Activated CD4-positive, alpha-beta T cell treated with anti-CD3 and anti-CD28 coated beads, Interleukin-2, Interleukin-4, amounts not matched to agents 100 ng/mL and 50 ng/mL, durations not matched to agents 16 hours and 8 hours (primary cell): ENCODE data around the gene NCK1.
"Not testable (repeated sequence)": the region's sequence is repeated elsewhere in the genome, so short reads cannot be mapped to it uniquely, and the experiment has no call there.

Source experiments
- DNase-seq: peaks from one replicate; pipeline ENCODE4 v3.0.0-alpha.2; 2020; ENCODE audit warnings: low spot score

Gene NCK1

DNA sequence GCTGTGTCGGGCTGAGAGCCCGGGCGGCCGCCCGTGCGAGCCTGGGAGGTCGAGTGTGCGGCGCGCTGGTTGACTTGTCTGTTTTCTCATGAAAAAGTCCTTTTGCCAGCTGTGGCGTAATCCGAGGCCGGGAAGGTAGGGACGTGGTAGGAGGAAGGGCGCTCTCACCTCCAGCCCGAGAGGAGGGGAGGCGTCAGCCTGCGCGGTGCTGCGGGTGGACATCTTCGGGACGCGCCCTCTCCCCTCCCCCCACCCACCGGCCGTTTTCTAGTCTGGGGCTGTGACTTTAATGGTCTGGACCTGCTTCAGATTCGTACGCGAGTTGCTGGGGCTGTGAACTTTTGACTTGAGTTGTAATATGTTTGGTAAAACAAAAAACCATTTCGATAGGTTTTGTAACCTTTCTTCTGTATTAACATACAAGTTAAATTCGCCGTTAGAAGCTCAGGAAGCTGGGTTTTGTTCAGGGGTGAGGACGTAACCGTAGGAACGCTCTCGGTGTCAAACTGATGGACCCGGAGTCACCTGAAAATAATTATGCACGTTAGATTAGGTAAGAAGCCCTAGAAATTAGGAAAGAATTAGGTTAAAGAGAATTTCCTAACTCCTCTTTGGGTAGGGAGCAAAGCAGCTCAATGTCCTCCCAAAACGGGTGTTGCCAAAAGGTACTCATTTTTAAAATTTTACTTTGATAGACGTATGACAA, 762 bp downstream of the NCK1 start:
- DNase-seq = peak; percentile 36

DNA sequence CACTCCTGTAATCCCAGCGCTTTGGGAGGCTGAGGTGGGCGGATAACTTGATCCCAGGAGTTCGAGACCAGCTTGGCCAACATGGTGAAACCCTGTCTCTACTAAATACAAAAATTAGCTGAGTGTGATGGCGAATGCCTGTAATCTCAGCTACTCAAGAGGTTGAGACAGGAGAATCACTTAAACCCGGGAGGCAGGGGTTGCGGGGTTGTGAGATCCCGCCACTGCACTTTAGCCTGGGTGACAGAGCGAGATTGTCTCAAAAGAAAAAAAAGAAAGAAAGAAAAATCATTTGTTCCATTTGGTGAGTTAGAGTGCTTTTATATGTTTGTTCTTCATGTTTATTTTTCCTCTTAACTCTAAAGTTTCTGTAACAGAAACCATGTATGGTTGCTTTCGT, 7.3 kb downstream of the NCK1 start:
- DNase-seq = no peak

DNA sequence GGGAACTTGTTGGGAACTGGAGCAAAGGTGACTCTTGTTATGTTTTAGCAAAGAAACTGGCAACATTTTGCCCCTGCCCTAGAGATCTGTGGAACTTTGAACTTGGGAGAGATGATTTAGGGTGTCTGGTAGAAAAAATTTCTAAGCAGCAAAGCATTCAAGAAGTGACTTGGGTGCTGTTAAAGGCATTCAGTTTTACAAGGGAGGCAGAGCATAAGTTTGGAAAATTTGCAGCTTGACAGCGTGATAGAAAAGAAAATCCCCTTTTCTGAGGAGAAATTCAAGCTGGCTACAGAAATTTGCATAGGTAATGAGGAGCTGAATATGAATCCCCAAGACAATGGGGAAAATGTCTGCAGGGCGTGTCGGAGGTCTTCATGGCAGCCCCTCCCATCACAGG, 10.2 kb downstream of the NCK1 start:
- DNase-seq = not testable (repeated sequence)

DNA sequence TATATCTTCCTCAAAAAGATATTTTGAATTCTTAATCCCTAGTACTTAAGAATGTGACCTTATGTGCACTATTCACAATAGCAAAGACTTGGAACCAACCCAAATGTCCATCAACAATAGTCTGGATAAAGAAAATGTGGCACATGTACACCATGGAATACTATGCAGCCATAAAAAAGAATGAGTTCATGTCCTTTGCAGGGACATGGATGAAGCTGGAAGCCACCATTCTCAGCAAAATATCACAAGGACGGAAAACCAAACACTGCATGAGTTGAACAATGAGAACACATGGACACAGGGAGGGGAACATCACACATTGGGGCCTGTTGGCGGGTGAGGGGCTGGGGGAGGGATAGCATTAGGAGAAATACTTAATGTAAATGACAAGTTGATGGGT, 17.5 kb downstream of the NCK1 start:
- not testable (repeated sequence) for DNase-seq

DNA sequence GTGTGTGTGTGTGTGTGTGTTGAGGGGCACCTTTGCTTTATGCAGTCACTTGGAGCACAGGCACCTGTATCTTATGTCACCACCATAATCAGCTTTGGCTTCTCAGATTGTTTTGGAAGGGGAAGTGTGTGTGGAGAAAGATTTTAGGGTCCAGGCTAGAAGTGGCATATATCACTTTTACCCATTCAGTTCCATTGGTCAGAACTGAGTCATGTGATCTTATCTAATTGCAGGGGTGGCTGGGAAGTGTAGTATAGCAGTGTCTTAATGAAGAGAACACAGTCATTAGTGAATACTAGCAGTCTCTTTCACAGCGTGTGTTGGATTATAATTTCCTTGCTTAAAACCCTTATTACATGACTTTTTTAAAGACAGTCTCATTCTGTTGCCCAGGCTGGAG, 20.6 kb downstream of the NCK1 start:
- no peak for DNase-seq

DNA sequence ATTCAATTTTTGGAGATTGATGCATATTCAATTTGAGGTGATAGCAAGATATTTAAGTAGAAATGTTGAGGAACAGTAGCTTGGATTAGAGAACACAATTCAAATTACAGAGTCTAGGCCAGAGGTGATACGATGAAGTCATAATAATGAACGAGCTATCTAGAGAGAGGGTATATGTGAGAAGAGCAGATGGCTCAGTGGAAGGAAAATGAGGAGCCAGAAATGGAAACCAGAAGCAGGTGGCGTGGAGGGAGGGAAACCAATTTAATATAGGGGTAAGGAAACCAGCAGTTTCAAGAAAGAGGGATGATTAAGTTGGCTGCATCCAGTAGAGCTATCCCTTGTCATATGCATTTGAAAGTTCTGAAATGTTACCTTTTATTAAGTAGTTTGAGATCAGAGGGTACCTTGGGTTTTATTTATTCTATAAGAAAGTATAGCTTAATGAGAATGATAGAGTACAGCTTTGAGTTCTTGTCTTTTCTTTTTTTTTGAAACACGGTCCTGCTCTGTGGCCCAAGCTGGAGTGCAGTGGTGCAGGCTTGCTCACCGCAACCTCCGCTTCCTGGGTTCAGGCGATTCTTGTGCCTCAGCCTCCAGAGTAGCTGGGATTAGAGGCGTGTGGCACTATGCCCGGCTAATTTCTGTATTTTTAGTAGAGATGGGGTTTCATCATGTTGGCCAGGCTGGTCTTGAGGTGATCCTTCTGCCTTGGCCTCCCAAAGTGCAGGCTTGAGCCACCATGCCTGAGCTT, 22.1 kb downstream of the NCK1 start:
- no peak for DNase-seq

DNA sequence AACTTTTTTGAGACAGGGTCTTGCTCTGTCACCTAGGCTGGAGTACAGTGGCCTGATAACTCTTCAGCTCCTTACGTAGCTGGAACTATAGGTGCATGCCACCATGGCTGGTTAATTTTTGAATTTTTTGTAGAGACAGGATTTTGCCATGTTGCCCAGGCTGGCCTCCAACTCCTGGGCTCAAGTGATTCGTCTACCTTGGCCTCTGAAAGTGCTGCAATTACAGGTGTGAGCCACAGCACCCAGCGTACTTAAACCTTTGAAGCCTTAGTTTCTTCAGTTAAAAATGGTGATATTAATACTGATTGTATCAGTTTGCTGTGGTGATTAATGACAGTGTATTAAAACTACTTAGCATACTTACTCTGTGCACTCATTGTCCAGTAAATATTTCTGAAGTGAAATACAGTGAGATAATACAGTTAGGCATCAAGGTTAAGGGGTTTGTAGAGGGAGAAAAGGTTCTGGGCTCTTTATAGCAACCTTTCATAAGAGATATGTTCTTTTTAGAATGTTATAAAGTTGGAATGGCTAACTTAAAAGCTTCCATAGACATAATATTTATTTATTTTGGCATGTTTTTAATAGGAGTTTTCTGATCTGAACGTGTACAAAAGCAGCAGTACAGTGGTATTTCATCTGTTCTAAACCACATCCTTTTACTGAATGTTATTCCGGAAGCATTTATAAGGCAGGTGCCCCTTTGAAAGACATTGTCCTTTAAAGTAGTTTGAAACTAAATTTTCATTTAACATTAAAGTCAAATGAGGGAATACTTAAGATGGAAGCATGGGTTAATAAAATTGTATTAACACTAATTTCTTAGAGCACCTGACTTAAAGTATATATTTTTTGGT, 23.6 kb downstream of the NCK1 start:
- DNase-seq = no peak

DNA sequence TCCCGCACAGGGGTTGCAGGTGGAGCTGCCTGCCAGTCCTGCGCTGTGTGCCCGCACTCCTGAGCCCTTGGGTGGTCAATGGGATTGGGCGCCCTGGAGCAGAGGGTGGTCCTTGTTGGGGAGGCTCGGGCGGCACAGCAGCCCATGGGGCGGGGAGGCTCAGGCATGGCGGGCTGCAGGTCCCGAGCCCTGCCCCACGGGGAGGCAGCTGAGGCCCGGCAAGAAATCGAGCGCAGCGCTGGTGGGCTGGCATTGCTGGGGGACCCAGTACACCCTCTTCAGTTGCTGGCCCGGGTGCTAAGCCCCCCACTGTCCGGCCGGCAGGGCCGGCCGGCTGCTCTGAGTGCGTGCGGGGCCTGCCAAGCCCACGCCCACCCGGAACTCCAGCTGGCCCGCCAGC, 27.9 kb downstream of the NCK1 start:
- DNase-seq = no peak

DNA sequence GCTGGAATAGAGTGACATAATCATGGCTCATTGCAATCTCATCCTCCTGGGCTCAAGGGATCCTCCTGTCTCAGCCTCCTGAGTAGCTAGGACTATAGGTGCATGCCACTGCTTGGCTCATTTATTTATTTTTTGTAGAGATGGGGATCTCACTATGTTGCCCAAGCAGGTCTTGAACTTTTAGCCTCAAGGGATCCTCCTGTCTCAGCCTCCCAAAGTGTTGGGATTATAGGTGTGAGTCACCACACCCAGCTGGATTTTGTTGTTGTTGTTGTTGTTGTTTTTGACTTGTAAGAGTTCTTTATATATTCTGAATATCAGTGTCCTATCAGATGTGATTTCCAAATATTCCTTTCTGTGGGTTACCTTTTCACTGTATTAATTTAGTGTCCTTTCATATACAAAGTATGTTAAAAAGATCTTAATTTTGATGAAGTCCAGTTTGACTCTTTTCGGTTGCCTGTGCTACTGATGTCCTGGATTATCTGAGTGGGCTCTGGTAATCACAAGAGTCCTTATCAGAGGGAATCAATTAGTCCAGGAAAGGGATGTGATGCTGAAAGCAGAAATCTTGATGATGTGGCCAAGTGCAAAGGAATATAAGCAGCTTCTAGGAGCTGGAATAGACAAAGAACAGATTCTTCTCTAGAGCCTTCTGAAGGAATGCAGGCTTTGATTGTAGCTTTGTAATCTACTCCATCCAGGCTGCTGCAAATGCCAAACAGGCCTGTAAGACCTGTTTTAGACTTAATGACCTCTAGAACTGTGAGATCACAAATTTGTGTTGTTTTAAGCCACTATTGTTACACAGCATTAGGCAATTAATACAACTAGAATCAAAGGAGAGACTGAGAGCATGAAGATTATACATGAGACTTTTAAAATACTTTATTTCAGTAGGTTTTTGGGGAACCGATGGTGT, 30.2 kb downstream of the NCK1 start:
- DNase-seq = no peak

DNA sequence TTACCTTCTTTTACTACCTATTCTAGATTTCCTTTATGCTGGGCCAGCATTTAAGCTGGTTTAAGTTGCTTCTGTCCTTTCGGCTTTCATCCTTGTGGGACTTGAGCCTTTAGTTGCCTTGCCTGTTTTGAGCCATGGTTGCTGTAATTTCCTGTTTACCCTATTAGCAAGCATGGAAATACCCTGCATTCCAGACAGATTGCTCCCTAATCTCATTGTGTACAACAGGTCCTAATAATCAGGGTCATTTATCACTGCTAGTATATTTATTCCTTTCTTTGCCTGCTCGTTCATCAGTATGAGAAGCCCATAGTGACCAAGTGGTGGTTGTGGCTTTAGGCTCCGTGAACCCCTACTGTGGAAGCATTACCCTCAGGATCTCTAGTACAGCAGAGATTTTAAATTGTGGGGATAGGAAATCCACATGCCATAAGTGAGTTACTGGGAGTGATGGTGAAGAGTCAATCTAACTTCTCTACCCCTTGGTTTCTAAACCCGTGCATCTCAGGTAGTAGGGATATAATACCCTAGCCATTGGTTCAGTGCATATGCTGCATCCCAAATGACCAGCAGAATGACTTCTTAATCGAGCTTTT, 31.9 kb downstream of the NCK1 start:
- no peak for DNase-seq

DNA sequence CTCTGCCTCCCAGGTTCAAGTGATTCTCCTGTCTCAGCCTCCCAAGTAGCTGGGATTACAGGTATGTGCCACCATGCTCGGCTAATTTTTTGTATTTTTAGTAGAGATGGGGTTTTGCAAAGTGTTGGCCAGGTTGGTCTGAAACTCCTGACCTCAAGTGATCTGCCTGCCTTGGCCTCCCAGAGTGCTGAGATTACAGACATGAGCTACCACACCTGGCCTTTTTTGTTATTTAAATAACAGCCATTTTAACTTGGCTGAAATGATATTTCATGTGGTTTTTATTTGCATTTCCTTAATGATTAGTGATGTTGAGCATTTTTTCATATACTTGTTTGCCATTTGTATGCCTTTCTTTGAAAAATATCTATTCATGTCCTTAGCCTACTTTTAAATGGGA, 35.2 kb downstream of the NCK1 start:
- not testable (repeated sequence) for DNase-seq

DNA sequence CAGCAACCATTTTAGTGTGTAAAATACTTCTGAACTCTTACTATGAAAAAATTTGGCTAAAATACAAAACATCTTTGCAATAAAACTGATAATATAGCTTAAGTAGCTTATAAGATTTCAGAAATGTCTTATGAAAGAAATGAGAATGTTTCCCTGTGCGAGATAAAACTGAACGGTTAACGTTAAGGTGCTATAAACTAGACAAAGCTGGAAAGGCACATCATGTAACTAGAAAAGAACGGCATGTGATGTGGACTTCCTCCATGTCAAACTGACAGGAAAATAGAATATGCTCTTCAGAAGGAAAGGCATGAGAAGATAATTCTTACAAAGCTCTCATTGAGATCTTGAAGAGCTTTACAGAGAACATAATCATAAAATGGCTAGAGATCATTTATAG, 36.5 kb downstream of the NCK1 start:
- DNase-seq = no peak

DNA sequence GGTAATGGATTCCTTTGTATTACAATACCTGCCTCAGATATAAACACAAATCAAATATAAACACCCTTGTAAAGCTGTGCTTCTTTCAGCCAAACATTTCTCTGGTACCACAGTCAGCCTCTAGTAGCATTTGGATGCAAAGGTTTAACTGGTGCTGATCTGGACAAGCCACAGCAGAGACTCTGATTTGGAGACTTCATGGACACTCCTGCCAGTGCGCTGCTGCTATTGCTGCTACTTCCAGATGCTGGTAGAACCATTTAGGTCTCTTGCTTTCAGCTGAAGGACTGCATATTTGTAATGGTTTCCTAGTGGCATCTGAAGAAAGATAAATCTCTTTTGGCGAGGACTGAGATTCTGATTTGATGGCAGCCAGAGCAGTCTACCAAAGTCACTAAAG, 36.9 kb downstream of the NCK1 start:
- DNase-seq = no peak

DNA sequence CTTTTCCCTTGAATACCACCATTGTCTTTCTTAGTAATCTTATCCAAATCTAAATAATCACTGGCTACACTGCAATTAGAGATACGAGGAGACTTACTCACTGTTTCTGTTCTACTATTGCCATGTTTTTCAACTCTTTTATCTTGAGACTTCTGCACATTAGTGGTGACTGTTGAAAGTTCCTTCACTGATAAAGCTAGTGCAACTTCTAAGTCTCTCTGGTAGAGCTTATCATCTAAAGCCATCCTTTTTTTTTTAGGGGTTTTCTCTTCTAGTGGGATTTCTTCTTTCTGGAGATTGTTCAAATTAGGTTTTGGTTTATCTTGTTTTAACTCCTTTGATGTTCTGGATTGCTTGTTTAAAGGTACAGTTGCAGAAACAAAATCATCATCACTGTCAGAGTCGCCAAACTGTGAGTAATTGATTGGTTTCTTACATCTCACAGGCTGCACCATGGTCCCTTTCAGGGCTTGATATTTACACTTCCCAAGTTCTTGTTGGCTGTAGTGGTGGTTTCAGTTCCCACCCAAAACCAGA, 37.7 kb downstream of the NCK1 start:
- DNase-seq = no peak

DNA sequence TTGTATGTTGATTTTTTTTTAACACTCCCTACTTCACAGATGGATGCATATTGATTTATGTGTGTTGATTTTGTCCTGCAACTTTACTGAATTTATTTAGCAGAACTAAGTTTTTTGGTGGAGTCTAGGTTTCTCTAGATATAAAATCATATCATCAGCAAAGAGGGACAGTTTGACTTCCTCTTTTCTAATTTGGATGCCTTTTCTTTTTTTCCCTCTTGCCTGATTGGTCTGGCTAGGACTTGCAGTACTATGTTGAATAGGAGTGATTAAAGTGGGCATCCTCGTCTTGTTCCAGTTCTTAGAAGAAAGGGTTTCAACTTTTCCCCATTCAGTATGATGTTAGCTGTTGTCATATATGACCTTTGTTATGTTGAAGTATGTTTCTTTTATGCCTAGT, 38.7 kb downstream of the NCK1 start:
- DNase-seq = not testable (repeated sequence)

DNA sequence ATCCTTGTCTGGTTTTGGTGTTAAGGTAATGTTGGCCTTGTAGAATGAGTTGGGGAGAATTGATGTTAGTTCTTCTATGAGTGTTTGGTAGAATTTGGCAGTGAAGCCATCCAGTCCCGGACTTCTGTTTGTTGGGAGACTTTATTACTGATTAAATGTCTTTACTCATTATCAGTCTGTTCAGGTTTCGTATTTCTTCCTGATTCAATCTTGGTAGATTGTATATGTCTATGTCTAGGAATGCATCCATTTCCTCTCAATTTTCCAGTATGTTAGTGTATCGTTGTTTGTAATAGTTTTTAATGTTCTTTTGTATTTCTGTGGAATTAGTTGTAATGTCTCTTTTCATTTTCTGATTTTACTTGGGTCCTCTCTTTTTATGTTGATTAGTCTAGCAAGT, 39.4 kb downstream of the NCK1 start:
- no peak for DNase-seq

DNA sequence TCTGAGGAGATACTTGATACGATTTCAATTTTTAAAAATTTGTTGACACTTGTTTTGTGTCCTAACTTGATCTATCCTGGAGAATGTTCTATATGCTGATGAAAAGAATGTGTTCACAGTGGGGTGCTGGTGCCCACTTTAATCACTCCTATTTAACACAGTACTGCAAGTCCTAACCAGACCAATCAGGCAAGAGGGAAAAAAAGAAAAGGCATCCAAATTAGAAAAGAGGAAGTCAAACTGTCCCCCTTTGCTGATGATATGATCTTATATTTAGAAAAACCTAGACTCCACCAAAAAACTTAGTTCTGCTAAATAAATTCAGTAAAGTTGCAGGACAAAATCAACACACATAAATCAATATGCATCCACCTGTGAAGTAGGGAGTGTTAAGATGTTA, 40.5 kb downstream of the NCK1 start:
- DNase-seq = not testable (repeated sequence)

DNA sequence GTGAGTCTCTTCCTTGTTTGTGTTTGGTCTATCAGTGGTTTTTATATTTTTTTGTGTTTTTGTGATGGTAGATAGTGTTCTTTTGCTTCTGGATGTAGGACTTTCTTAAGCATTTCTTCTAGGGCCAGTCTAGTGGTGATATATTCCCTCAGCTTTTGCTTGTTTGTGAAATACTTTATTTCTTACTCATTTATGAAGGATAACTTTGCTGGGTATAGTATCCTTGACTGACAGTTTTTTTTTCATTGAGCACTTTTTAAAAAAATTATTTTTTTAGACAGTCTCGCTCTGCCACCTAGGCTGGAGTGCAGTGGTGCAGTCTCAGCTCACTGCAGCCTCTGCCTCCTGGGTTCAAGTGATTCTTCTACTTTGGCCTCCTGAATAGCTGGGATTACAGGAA, 41.9 kb downstream of the NCK1 start:
- no peak for DNase-seq

DNA sequence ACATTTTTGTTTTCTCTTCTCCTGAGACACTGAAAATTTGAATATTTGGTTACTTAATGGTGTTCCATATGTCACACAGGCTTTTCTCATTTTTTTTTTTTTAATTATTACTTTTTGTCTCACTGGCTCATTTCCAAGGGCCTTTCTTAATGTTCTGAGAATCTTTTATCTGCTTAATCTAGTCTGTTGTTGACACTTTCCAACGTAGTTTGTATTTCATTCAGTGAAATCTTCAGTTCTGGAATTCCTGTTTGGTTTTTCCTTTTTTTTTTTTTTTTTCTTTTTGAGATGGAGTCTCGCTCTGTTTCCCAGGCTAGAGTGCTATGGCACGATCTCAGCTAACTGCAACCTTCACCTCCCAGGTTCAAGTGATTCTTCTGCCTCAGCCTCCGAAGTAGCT, 42.7 kb downstream of the NCK1 start:
- no peak for DNase-seq

DNA sequence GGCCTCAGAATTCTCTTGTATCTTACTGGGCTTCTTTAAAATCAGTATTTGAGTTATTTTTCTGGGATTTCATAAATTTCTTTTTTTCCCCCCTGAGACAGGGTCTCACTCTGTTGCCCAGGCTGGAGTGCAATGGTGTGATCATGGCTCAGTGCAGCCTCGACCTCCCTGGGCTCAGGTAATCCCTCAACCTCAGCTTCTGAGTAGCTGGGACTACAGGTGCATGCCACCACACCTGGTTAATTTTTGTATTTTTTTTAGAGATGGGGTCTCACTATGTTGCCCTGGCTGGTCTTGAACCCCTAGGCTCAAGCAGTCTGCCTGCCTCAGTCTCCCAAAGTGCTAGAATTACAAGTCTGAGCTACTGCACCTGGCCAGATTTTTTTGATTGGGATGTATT, 43.5 kb downstream of the NCK1 start:
- no peak for DNase-seq

DNA sequence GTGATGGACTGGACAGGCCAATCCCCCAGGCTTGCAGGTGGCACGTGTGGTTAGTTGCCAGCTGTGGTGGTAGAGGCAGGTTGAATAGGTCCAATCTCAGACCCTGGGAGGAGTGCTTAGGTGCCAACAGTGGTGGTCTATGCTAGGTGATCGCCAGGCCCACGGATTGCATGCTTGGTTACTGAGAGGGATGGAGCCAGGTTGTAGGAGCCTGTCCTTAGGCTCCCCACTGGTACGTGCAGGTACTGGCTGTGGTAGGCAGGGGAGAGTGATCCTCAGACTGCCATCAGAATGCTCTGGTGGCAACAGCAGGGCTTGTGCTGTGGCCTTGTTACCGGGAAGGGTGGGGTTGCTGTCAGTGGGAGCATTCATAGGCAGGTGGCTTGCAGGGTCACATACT, 44.7 kb downstream of the NCK1 start:
- DNase-seq = no peak
